DMS79 treated with DMSO at 0.1 percent for 48 hours (cell line): ENCODE results near the gene OXCT1.
"Not testable (repeated sequence)": the region's sequence is repeated elsewhere in the genome, so short reads cannot be mapped to it uniquely, and the experiment has no call there.

Experiments used
- DNase-seq: peaks from one replicate; lab custom pipeline; 2025; lab: John Stamatoyannopoulos, UW

The OXCT1 gene

DNA sequence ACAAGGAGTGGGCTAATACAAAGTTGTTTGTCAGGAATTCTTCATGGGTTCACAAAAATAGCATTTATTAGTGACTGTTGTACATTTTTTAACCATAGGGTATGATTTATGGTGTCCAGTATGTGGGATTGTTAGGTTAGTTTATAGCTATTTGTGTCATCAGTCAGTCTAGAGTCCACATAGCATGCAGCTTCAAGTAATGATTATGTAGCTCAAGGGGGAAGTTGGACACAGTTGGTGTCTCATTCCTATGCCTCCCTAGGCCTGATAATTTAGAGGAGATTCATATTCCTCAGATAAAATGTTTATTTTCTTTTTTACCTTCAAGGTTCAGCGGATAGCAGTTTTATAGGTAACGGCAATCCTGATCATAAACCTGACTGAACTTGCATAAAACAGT, 153.8 kb downstream of the OXCT1 start:
- DNase-seq = no peak

DNA sequence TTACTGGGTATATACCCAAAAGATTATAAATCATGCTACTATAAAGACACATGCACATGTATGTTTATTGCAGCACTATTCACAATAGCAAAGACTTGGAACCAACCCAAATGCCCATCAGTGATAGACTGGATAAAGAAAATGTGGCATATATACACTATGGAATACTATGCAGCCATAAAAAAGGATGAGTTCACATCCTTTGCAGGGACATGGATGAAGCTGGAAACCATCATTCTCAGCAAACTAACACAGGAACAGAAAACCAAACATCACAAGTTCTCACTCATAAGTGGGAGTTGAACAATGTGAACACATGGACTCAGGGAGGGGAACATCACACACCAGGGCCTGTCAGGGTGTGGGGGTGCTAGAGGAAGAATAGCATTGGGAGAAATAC, 155.8 kb downstream of the OXCT1 start:
- DNase-seq = not testable (repeated sequence)

GRCh38 chr5:41708604-41708940, 161.7 kb downstream of the OXCT1 start:
- no peak for DNase-seq

- peak; percentile 2 for DNase-seq
Measured at GRCh38 chr5:41707853-41708603, 162.2 kb downstream of the OXCT1 start.

DNA sequence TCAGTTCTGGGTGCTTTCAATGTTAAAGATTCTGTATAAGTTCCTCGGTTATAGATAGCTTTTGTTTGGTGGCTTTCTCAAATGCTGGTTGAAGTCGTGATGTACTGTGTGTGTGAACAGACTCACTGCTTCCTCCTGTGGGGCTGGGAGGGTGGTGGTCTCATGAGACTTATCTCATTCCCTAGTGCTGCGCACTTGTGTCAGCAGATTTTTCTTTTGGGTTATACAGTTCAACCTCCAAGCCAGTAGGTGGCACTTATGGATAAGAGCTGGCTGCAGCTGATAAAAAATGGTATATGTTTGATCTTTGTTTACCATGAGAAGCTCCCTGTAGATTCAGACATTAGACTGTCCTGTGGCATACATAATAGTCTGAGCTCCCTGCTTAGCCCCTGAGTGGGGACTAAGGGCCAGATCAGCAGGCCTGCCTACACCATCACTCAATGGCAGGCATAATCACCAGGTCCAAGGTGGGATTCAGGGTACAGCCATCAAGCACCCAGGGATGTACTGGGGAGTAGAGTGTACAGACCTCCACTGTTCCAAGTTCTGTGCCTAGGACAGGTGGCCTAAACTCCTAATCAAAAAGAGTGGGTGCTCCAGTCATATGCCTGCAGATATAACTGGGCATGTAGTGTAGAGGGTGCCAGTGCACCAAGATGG, 174.2 kb downstream of the OXCT1 start:
- DNase-seq = no peak

DNA sequence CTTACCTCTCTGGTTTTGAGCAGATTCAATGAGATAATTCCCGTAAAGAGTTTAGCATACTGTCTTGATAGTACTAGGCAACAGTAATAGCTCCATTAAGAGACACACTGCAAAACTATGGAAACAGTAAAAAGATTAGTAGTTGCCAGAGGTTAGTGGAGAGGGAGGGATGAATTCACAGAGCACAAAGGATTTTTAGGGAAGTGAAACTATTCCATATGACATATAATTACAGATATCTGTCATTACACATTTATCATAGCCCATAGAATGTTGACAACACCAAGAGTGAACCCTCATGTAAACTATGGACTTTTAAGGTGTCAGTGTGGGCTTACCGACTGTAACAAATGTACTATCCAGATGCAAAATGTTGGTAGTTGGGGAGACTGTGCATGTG, 183.5 kb downstream of the OXCT1 start:
- no peak for DNase-seq

- DNase-seq = no peak
Measured at GRCh38 chr5:41686191-41686590, 184.0 kb downstream of the OXCT1 start.

DNA sequence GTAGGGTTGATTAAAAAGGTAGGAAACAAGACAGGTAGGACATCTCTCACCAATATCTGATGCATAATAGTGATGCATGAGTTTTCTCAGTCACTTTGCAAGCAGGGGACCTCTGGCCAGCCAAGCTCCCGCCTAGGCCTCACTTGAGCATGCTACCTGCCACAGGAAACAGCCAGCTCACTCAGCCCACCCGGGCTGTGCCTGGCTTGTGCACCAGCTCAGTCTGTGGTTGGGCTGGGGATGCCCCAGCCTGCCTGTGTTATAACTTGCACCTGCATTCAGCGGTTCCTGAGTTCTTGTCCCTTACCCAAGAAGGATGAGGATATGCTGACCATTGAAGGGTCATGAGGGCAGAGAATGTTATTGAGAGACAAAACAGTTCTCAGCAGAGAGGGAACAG, 187.0 kb downstream of the OXCT1 start:
- no peak for DNase-seq

- DNase-seq = no peak
Measured at GRCh38 chr5:41682641-41683040, 187.6 kb downstream of the OXCT1 start.

DNA sequence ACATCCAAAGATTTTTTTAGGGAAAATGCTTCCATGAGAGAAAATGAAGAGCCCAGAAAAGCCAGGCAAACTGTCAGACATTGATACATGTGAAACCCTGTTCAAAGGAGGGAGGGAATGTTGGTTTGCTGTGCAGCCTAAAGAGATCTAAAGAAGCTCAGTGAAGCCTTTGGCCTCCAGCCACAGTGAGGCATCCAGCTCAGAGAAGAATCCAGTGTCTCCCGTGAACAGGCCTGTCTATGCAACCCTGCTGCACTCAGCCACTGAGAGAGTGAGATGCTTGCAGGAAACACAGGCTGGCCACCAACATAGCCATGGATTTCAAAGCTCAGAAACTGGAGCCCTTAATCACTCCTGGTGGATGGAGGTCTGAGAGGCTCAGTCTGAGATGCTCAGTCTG, 188.4 kb downstream of the OXCT1 start:
- no peak for DNase-seq
